Measurements from ENCODE around the gene SAG. TPM values are rescaled to one million over a fixed set of nuclear protein-coding genes. Genes with fewer than 3 reads are reported as not detected.

The SAG gene
- total and polyA plus RNA-seq, 10 of the 15 experiments (the other 5 are each of a cell fraction or from before 2014, with no cell fraction given): 0.06 to 0.47 TPM; not detected in 8

DNA sequence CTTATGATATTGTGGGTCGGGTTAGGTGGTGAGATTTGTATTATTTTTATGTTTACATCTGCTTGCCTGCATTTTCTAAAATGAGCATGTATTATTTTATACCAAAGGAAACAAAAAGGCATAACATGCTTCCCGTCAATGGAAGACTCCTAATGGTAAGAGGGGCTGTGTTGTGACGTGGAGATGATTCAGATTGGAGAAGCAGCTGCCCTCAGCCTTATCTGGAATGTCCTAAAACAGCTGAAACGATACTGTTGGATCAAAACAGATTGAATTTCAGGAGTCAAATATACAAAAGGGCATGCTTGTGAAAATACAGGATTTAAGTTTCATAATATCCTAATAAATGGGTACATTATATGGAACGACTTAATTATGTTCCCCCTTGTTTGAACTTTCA, 65.7 kb downstream of the SAG start:
- Histone ChIP-seq H4K20me1 (ENCODE audit: control insufficient read depth, insufficient read depth) (no peaks in the 10 kb centered on the region), H3K4me2 (ENCODE audit: control insufficient read depth, insufficient read depth) (no peak overlapping the region), H3K27ac (ENCODE audit: control insufficient read depth, insufficient read depth) (no peak overlapping the region), H3K9ac (ENCODE audit: control insufficient read depth, insufficient read depth, low read length) (no peak overlapping the region), H3K36me3 (ENCODE audit: control insufficient read depth in 2 of 2, insufficient read depth in 2 of 2, low read length in 1 of 2) (peaks cover 0 to 11% of the 10 kb centered on the region in 2 experiments; a peak in 3 of 4 replicates), H3K4me1 (ENCODE audit: control insufficient read depth, insufficient read depth, low read length) (peaks cover 13% of the 10 kb centered on the region), H2AFZ (ENCODE audit: control insufficient read depth, low read depth, low read length) (no peak overlapping the region), H3K79me2 (ENCODE audit: control insufficient read depth, insufficient read depth, low read length) (peaks cover 10% of the 10 kb centered on the region), H3K27me3 (replicated peaks in 1 of 2; ENCODE audit: control insufficient read depth in 2 of 2, insufficient read depth in 2 of 2, low read length in 1 of 2) (no peaks in the 10 kb centered on the region), H3K9me3 (replicated peaks; ENCODE audit: control insufficient read depth, insufficient read depth, low read length) (no peaks in the 10 kb centered on the region), H3K4me3 (no peak overlapping the region)
- POLR2A ChIA-PET: no interaction called here
- no peak for FAIRE-seq
- RAD21 ChIA-PET (ENCODE audit: unreplicated experiment): no interaction called here
- intact Hi-C loops (cut with micrococcal nuclease; ENCODE audit: unreplicated experiment): no loop called here
- CTCF ChIA-PET: interaction anchor here (0.7 to 1.7 kb wide), 5 partner anchors 9 to 70 kb away, joined by 3 to 5 read pairs (median 5); no protein-coding TSS in a partner anchor
- no peak for DNase-seq (ENCODE audit: low read depth, low spot score)
- in situ Hi-C loops (cut with MboI): no loop called here
- SMC1A ChIA-PET (ENCODE audit: uncharacterized antibody, unreplicated experiment): interaction anchor here (0.6 to 1.1 kb wide), 4 partner anchors 8 to 31 kb away, joined by 3 to 6 read pairs (median 4); no protein-coding TSS in a partner anchor
- no peak for ATAC-seq
- BruUV-seq (replicated peaks): no TSS peak
- 98% methylated on average over 5 of the region's 5 CpGs for WGBS (ENCODE audit: insufficient coverage, insufficient replicate concordance, low lambda C conversion rate, missing lambda C conversion rate)
- TF ChIP-seq ASH2L (IDR thresholded peaks at IDR 0.05; ENCODE audit: borderline replicate concordance, low read depth) (no peak), CREB1 (IDR thresholded peaks at IDR 0.05; ENCODE audit: low read depth) (no peak), MTA2 (IDR thresholded peaks at IDR 0.05; ENCODE audit: low read depth) (no peak), EZH2 (IDR thresholded peaks at IDR 0.05; ENCODE audit: borderline replicate concordance, control insufficient read depth, low read depth, low read length) (no peak), EED (IDR thresholded peaks at IDR 0.05; ENCODE audit: low read depth) (no peak), SP1 (IDR thresholded peaks at IDR 0.05; ENCODE audit: low read depth, low read length) (no peak), SPI1 (IDR thresholded peaks at IDR 0.05; ENCODE audit: borderline replicate concordance, insufficient read depth, low read depth, low read length) (no peak), POU2F2 (IDR thresholded peaks at IDR 0.05; ENCODE audit: borderline replicate concordance, low read depth, low read length) (no peak), RELA (IDR thresholded peaks at IDR 0.05; ENCODE audit: borderline replicate concordance, partially characterized antibody) (no peak), CBX5 (IDR thresholded peaks at IDR 0.05; ENCODE audit: low read depth) (no peak)
- TF ChIP-seq, protein P1, sequence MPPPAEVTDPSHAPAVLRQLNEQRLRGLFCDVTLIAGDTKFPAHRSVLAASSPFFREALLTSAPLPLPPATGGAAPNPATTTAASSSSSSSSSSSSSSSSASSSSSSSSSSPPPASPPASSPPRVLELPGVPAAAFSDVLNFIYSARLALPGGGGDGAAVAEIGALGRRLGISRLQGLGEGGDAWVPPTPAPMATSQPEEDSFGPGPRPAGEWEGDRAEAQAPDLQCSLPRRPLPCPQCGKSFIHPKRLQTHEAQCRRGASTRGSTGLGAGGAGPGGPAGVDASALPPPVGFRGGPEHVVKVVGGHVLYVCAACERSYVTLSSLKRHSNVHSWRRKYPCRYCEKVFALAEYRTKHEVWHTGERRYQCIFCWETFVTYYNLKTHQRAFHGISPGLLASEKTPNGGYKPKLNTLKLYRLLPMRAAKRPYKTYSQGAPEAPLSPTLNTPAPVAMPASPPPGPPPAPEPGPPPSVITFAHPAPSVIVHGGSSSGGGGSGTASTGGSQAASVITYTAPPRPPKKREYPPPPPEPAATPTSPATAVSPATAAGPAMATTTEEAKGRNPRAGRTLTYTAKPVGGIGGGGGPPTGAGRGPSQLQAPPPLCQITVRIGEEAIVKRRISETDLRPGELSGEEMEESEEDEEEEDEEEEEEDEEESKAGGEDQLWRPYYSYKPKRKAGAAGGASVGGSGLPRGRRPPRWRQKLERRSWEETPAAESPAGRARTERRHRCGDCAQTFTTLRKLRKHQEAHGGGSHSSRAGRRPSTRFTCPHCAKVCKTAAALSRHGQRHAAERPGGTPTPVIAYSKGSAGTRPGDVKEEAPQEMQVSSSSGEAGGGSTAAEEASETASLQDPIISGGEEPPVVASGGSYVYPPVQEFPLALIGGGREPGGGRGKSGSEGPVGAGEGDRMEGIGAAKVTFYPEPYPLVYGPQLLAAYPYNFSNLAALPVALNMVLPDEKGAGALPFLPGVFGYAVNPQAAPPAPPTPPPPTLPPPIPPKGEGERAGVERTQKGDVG (CRISPR knock-in tag; IDR thresholded peaks at IDR 0.05): no peak
- TF ChIP-seq, protein P2, sequence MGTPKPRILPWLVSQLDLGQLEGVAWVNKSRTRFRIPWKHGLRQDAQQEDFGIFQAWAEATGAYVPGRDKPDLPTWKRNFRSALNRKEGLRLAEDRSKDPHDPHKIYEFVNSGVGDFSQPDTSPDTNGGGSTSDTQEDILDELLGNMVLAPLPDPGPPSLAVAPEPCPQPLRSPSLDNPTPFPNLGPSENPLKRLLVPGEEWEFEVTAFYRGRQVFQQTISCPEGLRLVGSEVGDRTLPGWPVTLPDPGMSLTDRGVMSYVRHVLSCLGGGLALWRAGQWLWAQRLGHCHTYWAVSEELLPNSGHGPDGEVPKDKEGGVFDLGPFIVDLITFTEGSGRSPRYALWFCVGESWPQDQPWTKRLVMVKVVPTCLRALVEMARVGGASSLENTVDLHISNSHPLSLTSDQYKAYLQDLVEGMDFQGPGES (IDR thresholded peaks at IDR 0.05): no peak
- TF ChIP-seq, protein P3, sequence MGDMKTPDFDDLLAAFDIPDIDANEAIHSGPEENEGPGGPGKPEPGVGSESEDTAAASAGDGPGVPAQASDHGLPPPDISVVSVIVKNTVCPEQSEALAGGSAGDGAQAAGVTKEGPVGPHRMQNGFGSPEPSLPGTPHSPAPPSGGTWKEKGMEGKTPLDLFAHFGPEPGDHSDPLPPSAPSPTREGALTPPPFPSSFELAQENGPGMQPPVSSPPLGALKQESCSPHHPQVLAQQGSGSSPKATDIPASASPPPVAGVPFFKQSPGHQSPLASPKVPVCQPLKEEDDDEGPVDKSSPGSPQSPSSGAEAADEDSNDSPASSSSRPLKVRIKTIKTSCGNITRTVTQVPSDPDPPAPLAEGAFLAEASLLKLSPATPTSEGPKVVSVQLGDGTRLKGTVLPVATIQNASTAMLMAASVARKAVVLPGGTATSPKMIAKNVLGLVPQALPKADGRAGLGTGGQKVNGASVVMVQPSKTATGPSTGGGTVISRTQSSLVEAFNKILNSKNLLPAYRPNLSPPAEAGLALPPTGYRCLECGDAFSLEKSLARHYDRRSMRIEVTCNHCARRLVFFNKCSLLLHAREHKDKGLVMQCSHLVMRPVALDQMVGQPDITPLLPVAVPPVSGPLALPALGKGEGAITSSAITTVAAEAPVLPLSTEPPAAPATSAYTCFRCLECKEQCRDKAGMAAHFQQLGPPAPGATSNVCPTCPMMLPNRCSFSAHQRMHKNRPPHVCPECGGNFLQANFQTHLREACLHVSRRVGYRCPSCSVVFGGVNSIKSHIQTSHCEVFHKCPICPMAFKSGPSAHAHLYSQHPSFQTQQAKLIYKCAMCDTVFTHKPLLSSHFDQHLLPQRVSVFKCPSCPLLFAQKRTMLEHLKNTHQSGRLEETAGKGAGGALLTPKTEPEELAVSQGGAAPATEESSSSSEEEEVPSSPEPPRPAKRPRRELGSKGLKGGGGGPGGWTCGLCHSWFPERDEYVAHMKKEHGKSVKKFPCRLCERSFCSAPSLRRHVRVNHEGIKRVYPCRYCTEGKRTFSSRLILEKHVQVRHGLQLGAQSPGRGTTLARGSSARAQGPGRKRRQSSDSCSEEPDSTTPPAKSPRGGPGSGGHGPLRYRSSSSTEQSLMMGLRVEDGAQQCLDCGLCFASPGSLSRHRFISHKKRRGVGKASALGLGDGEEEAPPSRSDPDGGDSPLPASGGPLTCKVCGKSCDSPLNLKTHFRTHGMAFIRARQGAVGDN (IDR thresholded peaks at IDR 0.05): no peak
